NCI-H2107 treated with DMSO at 0.1 percent for 48 hours (cell line): ENCODE measurements around the gene RNF34.
"Not testable (repeated sequence)": the region's sequence is repeated elsewhere in the genome, so short reads cannot be mapped to it uniquely, and the experiment has no call there.

Source experiments
- DNase-seq: peaks from one replicate; lab custom pipeline; 2025; ENCODE audit not compliant: unreplicated experiment; lab: John Stamatoyannopoulos, UW

The RNF34 gene

GRCh38 chr12:121399391-121400331 is at the start of gene RNF34:
RNF34 (plus strand) TSS chr12:121400118; CDS start chr12:121400213, 95 bp downstream.
- DNase-seq = peak; percentile 99

- DNase-seq = peak; percentile 99
Observed at GRCh38 chr12:121351820-121352681, 47.9 kb upstream of the RNF34 start, which contains the start of gene ANAPC5. ANAPC5 (minus strand) TSS chr12:121352411; CDS start chr12:121352340, 71 bp downstream.

GRCh38 chr12:121352682-121353018 is 47.3 kb upstream of the RNF34 start:
- DNase-seq = peak; percentile 95

- no peak for DNase-seq
Observed at GRCh38 chr12:121355818-121356217, 44.1 kb upstream of the RNF34 start.

- no peak for DNase-seq
Observed at GRCh38 chr12:121356657-121357056, 43.3 kb upstream of the RNF34 start.

GRCh38 chr12:121357331-121357730 is 42.6 kb upstream of the RNF34 start:
- no peak for DNase-seq

GRCh38 chr12:121358073-121358472 is 41.8 kb upstream of the RNF34 start:
- DNase-seq = no peak

GRCh38 chr12:121364683-121365121 is 35.2 kb upstream of the RNF34 start:
- DNase-seq = no peak

GRCh38 chr12:121365416-121366062 is 34.4 kb upstream of the RNF34 start:
- DNase-seq = no peak

- DNase-seq = no peak
Observed at GRCh38 chr12:121366063-121366459, 33.9 kb upstream of the RNF34 start.

- no peak for DNase-seq
Observed at GRCh38 chr12:121371404-121371803, 28.5 kb upstream of the RNF34 start.

- DNase-seq = no peak
Observed at GRCh38 chr12:121373755-121374154, 26.2 kb upstream of the RNF34 start.

- DNase-seq = not testable (repeated sequence)
Observed at GRCh38 chr12:121374336-121374735, 25.6 kb upstream of the RNF34 start.

GRCh38 chr12:121374945-121375584 is 24.9 kb upstream of the RNF34 start:
- not testable (repeated sequence) for DNase-seq

- no peak for DNase-seq
Observed at GRCh38 chr12:121376754-121377697, 22.9 kb upstream of the RNF34 start.

- no peak for DNase-seq
Observed at GRCh38 chr12:121378736-121379135, 21.2 kb upstream of the RNF34 start.

- DNase-seq = no peak
Observed at GRCh38 chr12:121379945-121380344, 20.0 kb upstream of the RNF34 start.

GRCh38 chr12:121383601-121384021 is 16.3 kb upstream of the RNF34 start:
- DNase-seq = no peak

- DNase-seq = not testable (repeated sequence)
Observed at GRCh38 chr12:121384891-121385290, 15.0 kb upstream of the RNF34 start.
